Panc1 (cell line): Measurements from ENCODE around the gene TTYH2. TPM values are rescaled to one million over a fixed set of nuclear protein-coding genes. Genes with fewer than 3 reads are reported as not detected.
A peak's percentile ranks its signal among the peaks of the same experiment; 100 is the strongest.

Experiments
- ATAC-seq: fragments of 200-7000 bp; cut with Tn5 transposase; 2 replicates; pipeline ENCODE4 v1.9.1; 2020; ENCODE audit warnings: mild to moderate bottlenecking, moderate library complexity
- BruUV-seq: library from RNA; stranded (reverse); fragments of 400-500 nt; replicated peaks from 2 replicates; lab custom pipeline; 2021; lab: Mats Ljungman, UMichigan
- CTCF ChIA-PET: fragments of 300-600 bp; sonication (Branson Sonifier 250); formaldehyde crosslinking; loops from one replicate; lab custom pipeline; 2022; ENCODE audit warnings: antibody characterized with exemption; lab: Charles Lee
- POLR2A ChIA-PET: fragments of 300-600 bp; sonication (Branson Sonifier 250); formaldehyde crosslinking; loops from one replicate; lab custom pipeline; 2022; ENCODE audit warnings: antibody characterized with exemption; lab: Charles Lee
- DNase-seq: peaks from one replicate; pipeline ENCODE4 v3.0.0-alpha.2; 2010; ENCODE audit warnings: low read depth, low spot score
- H3K27ac ChIP-seq: 2 replicates; pipeline ENCODE4 v1.5.1; 2011; ENCODE audit warnings: mild to moderate bottlenecking, low read length, inconsistent platforms
- H3K27me3 ChIP-seq: fragments of 200-500 bp; sonication (Bioruptor generic); 2 replicates; pipeline ENCODE4 v1.6.0; 2014; ENCODE audit warnings: low read length, inconsistent platforms; ENCODE audit not compliant: control insufficient read depth, insufficient read depth
- H3K36me3 ChIP-seq: fragments of 200-500 bp; sonication (Bioruptor generic); 2 replicates; pipeline ENCODE4 v1.5.1; 2014; ENCODE audit warnings: inconsistent platforms, mild to moderate bottlenecking, low read length, moderate library complexity; ENCODE audit not compliant: control insufficient read depth, insufficient read depth
- H3K4me1 ChIP-seq: 2 replicates; pipeline ENCODE4 v1.5.1; 2011; ENCODE audit warnings: inconsistent platforms, mild to moderate bottlenecking, low read length, moderate library complexity; ENCODE audit not compliant: control insufficient read depth, insufficient read depth
- H3K4me3 ChIP-seq, 2 experiments: 2 replicates each; pipeline ENCODE4 v1.5.1; 2011 to 2012; ENCODE audit warnings: low read depth in 2 of 2, low read length in 2 of 2, mild to moderate bottlenecking in 2 of 2, inconsistent platforms in 1 of 2, moderate library complexity in 1 of 2
- H3K9me3 ChIP-seq: fragments of 200-500 bp; sonication (Bioruptor generic); 2 replicates; pipeline ENCODE4 v1.5.1; 2014; ENCODE audit warnings: low read depth, mild to moderate bottlenecking, inconsistent platforms, low read length, moderate library complexity; ENCODE audit not compliant: control insufficient read depth, insufficient read depth
- POLR2AphosphoS5 ChIP-seq: IDR thresholded peaks from 2 replicates; pipeline ENCODE4 v1.6.1; 2012; ENCODE audit warnings: mild to moderate bottlenecking, low read depth, low read length, moderate library complexity
- REST ChIP-seq, 2 experiments: IDR thresholded peaks; 2 replicates each; pipeline ENCODE4 v1.6.1; 2011 to 2012; ENCODE audit warnings: low read depth in 2 of 2, control low read depth in 1 of 2, low read length in 1 of 2, mild to moderate bottlenecking in 1 of 2, moderate library complexity in 1 of 2; ENCODE audit not compliant: insufficient read depth in 1 of 2
- SIN3A ChIP-seq: IDR thresholded peaks from 2 replicates; pipeline ENCODE4 v1.6.1; 2012; ENCODE audit warnings: low read depth, mild to moderate bottlenecking, low read length, moderate library complexity, borderline replicate concordance; ENCODE audit not compliant: insufficient read depth
- in situ Hi-C: cut with HindIII; loops from 2 replicates; pipeline ENCODE4 v1.10.0; 2016; ENCODE audit warnings: low sequenced_read_pairs, low pct_unique_long_range_greater_than_20kb
- intact Hi-C: fragments of 100-400 bp; cut with micrococcal nuclease; formaldehyde crosslinking; loops from one replicate; pipeline ENCODE4 v1.10.0; 2022; ENCODE audit not compliant: unreplicated experiment
- total RNA-seq: library from RNA; stranded (reverse); gene quantifications from one replicate; pipeline ENCODE4 v1.2.1, GENCODE V29; 2021; ENCODE audit not compliant: unreplicated experiment
- TF ChIP-seq, protein P1 (sequence below): fragments of 450-650 bp; IDR thresholded peaks from 2 replicates; pipeline ENCODE4 v1.5.1; 2017; ENCODE audit warnings: mild to moderate bottlenecking

The TTYH2 gene
- total RNA-seq, 1 experiment from 2014 or later, result 8.3 TPM

GRCh38 chr17:74170924-74171323 is 42.4 kb upstream of the TTYH2 start:
- DNase-seq, result no peak
- Histone ChIP-seq H3K9me3 (no peaks in the 10 kb centered on the region), H3K36me3 (no peaks in the 10 kb centered on the region), H3K4me1 (no peaks in the 10 kb centered on the region), H3K27ac (no peak overlapping the region), H3K4me3 (no peak overlapping the region), H3K27me3 (peaks cover 35% of the 10 kb centered on the region)
- no peak for TF ChIP-seq SIN3A
- intact Hi-C loops (no loop called here), in situ Hi-C loops (no loop called here)
- no peak for ATAC-seq
- ChIA-PET CTCF (no interaction called here), POLR2A (no interaction called here)
- BruUV-seq, result no TSS peak

DNA sequence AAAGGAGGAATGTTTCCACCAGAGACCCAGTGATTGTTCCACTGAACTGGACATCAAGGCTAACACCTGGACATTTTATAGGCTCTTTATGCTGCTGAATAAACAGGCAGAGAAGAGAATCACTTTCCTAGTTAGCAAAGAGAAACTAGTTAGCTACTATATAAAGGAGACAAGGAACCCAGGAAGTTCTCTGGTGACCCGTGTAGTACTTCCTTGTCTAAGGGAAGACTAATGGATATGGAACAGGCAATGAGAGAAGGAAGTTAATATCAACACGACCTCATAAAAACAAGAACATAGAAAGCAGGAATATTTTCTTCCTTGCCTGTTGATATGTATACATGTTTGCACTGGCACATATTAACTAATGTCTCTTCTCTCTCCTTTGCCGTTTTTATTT is 40.7 kb upstream of the TTYH2 start:
- BruUV-seq, result no TSS peak
- ATAC-seq (no peak), DNase-seq (no peak)
- ChIA-PET CTCF (interaction anchor here (1.0 kb wide), 1 partner anchor 83 kb away, joined by 3 read pairs; no protein-coding TSS in a partner anchor), POLR2A (no interaction called here)
- intact Hi-C loops, result no loop called here
- H3K9me3 ChIP-seq, result no peaks in the 10 kb centered on the region
- H3K36me3 ChIP-seq, result no peaks in the 10 kb centered on the region
- in situ Hi-C loops, result no loop called here
- no peak overlapping the region for H3K27ac ChIP-seq
- H3K4me1 ChIP-seq, result no peaks in the 10 kb centered on the region
- TF ChIP-seq SIN3A, result no peak
- TF ChIP-seq, protein P1, sequence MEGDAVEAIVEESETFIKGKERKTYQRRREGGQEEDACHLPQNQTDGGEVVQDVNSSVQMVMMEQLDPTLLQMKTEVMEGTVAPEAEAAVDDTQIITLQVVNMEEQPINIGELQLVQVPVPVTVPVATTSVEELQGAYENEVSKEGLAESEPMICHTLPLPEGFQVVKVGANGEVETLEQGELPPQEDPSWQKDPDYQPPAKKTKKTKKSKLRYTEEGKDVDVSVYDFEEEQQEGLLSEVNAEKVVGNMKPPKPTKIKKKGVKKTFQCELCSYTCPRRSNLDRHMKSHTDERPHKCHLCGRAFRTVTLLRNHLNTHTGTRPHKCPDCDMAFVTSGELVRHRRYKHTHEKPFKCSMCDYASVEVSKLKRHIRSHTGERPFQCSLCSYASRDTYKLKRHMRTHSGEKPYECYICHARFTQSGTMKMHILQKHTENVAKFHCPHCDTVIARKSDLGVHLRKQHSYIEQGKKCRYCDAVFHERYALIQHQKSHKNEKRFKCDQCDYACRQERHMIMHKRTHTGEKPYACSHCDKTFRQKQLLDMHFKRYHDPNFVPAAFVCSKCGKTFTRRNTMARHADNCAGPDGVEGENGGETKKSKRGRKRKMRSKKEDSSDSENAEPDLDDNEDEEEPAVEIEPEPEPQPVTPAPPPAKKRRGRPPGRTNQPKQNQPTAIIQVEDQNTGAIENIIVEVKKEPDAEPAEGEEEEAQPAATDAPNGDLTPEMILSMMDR, result no peak
- TF ChIP-seq POLR2AphosphoS5, result no peak
- TF ChIP-seq REST (IDR thresholded peaks at IDR 0.05; ENCODE audit: insufficient read depth in 1 of 2, low read depth in 2 of 2, low read length in 1 of 2), result no peak
- H3K27me3 ChIP-seq, result peaks cover 23% of the 10 kb centered on the region
- H3K4me3 ChIP-seq, result no peak overlapping the region

- TF ChIP-seq SIN3A (no peak), REST (IDR thresholded peaks at IDR 0.05; ENCODE audit: insufficient read depth in 1 of 2, low read depth in 2 of 2, low read length in 1 of 2) (no peak)
- TF ChIP-seq, protein P1, result peak; percentile 92
- DNase-seq, result no peak
- peaks cover 20% of the 10 kb centered on the region for H3K27me3 ChIP-seq
- in situ Hi-C loops, result no loop called here
- H3K9me3 ChIP-seq, result no peaks in the 10 kb centered on the region
- CTCF ChIA-PET, result interaction anchor here (0.6 to 1.1 kb wide), 2 partner anchors 10 to 171 kb away, joined by 3 to 4 read pairs; no protein-coding TSS in a partner anchor
- H3K4me3 ChIP-seq, result no peak overlapping the region
- intact Hi-C loops, result loop anchor here (2.0 to 5.0 kb wide), 2 partner anchors 84 to 748 kb away; no protein-coding TSS in a partner anchor
- peak; percentile 93 for ATAC-seq
- no peaks in the 10 kb centered on the region for H3K4me1 ChIP-seq
- H3K36me3 ChIP-seq, result no peaks in the 10 kb centered on the region
- H3K27ac ChIP-seq, result no peak overlapping the region
- BruUV-seq, result no TSS peak
- POLR2A ChIA-PET, result no interaction called here
These were observed 36.8 kb upstream of the TTYH2 start for GRCh38 chr17:74176546-74177001.
